Astrocyte of the cerebellum (primary cell): ENCODE measurements around the gene SLC9A9.

Experiments used
- DNase-seq: peaks from one replicate; pipeline ENCODE4 v3.0.0-alpha.2; 2011; ENCODE audit warnings: low read depth
- H3K4me3 ChIP-seq: 2 replicates; pipeline ENCODE4 v1.5.1; 2011; ENCODE audit warnings: mild to moderate bottlenecking, low read depth, low read length, moderate library complexity
- CTCF ChIP-seq: IDR thresholded peaks from 2 replicates; pipeline ENCODE4 v1.5.1; 2012; ENCODE audit warnings: low read length, low read depth, moderate library complexity, mild to moderate bottlenecking; ENCODE audit errors: missing control alignments
- in situ Hi-C: cut with HindIII; loops from 2 replicates; pipeline ENCODE4 v1.10.0; 2017; ENCODE audit warnings: low sequenced_read_pairs

The SLC9A9 gene

GRCh38 chr3:143471705-143472104, 376.6 kb downstream of the SLC9A9 start:
- DNase-seq: no peak
- TF ChIP-seq CTCF: no peak
- in situ Hi-C loops: no loop called here
- no peak overlapping the region for H3K4me3 ChIP-seq

GRCh38 chr3:143469159-143469558, 379.1 kb downstream of the SLC9A9 start:
- DNase-seq: no peak
- in situ Hi-C loops: no loop called here
- no peak for TF ChIP-seq CTCF
- H3K4me3 ChIP-seq: no peak overlapping the region

GRCh38 chr3:143465666-143466065, 382.6 kb downstream of the SLC9A9 start:
- no peak overlapping the region for H3K4me3 ChIP-seq
- DNase-seq: no peak
- TF ChIP-seq CTCF: no peak
- in situ Hi-C loops: no loop called here

- no peak for TF ChIP-seq CTCF
- DNase-seq: no peak
- H3K4me3 ChIP-seq: no peak overlapping the region
- in situ Hi-C loops: no loop called here
These were observed 383.4 kb downstream of the SLC9A9 start for GRCh38 chr3:143464850-143465249.

- no peak for DNase-seq
- no peak for TF ChIP-seq CTCF
- H3K4me3 ChIP-seq: no peak overlapping the region
- in situ Hi-C loops: no loop called here
These were observed 392.8 kb downstream of the SLC9A9 start for GRCh38 chr3:143455480-143455879.

GRCh38 chr3:143450632-143451031, 397.6 kb downstream of the SLC9A9 start:
- DNase-seq: no peak
- no peak overlapping the region for H3K4me3 ChIP-seq
- in situ Hi-C loops: no loop called here
- TF ChIP-seq CTCF: no peak

- no peak for TF ChIP-seq CTCF
- in situ Hi-C loops: no loop called here
- DNase-seq: no peak
- no peak overlapping the region for H3K4me3 ChIP-seq
These were observed 400.8 kb downstream of the SLC9A9 start for GRCh38 chr3:143447491-143447890.
